ENCODE results near the gene PDE4B.

The PDE4B gene

DNA sequence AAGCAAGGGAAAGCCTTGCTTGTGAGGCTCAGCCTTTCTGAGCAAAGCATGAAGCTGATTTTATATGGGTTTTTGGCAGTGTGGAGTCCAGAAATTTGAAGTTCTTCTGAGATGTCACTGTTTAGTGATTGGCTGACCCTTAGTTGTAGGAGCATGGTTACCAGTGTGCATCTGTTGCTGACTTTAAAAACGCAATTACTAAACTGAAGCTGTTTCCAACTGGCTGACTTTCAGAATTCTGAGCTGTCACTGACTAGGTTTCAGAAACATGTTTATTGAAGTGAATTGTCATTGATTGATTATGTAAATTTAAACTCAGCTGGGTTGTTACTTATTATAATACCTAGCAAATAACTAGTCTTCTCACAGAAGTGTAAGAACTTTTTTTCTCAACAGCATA is 89.4 kb downstream of the PDE4B start:
- no peak for DNase-seq (ENCODE audit: low spot score)

GRCh38 chr1:65889441-65889840 is 96.7 kb downstream of the PDE4B start:
- no peak for DNase-seq (ENCODE audit: low spot score)

DNA sequence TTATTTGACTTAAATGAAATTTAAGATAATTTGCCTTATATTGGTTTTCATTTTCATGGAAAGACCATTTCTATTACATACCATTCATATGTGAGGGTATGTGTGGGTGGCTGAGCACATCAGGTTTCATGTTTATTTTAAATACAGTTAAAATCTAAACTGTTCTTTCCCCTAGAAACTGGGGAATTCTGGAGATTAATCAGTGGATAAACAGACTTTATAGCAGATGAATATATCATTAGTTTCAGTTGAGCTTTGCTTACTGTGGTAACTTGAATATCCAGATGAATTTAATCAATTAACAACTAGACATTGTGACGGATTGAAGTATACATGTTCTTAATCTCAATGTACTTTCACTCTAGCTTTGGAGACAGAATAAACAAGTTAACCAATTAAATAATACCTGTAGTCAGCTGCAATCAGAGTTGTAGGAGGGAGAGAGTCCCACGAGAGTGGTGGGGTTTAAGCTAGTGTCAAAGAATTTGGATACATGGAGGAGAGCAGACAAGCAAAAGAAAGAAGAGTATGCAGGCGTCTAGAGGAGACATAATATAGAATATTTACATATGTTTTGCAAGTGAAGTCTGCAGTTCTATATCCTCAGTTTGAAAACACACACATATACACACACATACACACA is 97.6 kb downstream of the PDE4B start:
- DNase-seq (ENCODE audit: low spot score), result no peak

DNA sequence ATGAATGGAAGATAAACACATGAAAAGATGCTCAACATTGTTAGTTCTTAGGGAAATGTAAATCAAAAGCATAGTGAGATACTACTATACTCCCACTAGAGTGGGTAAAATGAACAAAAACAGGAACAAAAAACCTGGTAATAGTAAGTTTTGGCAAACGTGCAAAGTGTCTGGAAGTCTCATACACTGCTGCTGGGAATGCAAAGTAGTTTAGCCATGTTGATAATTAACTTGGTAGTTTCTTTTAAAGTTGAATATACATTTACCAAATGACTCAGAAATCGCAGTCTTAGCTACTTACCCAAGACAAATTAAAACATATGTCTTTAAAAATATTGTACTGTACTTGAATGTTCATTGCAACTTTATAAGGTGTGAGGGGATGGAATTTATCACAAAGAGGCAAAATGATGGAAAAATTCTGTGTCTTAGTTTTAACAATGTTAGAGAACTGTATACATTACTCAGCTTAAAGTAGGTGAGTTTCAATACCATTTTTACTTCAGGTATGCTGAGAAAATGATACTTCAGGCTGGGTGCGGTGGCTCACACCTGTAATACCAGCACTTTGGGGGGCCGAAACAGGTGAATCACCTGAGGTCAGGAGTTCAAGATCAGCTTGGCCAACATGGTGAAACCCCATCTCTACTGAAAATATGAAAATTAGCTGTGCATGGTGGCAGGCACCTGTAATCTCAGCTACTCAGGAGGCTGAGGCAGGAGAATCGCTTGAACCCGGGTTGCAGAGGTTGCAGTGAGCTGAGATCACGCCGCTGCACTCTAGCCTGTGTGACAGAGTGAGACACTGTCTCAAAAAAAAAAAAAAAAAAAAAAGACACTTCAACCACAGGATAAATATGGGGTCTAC is 102.3 kb downstream of the PDE4B start:
- DNase-seq (ENCODE audit: low spot score), result peak; percentile 48

- no peak for DNase-seq (ENCODE audit: low spot score)
These were observed 104.0 kb downstream of the PDE4B start for GRCh38 chr1:65896721-65897120.

GRCh38 chr1:65897485-65897884 is 104.8 kb downstream of the PDE4B start:
- no peak for DNase-seq (ENCODE audit: low spot score)

DNA sequence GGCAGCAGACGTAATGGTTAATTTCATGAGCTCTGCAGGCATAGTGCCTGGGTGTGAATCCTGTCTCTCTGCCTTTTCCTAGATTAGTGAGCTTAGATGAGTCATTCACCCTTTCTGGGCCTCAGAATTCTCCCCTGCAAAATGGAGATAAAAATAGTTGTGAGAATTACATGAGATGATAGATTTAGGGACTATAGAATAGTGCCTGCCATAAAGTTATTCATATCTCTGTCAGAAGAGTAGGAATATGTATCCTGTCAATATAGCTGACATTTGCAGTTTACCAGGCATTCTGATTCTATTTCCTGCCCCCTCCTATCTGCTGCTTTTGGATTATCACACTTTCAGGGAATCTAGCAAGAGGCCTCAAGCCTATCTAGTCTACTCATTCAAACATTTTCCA is 112.0 kb downstream of the PDE4B start:
- DNase-seq (ENCODE audit: low spot score), result no peak

- DNase-seq (ENCODE audit: low spot score), result no peak
These were observed 117.7 kb downstream of the PDE4B start for GRCh38 chr1:65910432-65910831.

DNA sequence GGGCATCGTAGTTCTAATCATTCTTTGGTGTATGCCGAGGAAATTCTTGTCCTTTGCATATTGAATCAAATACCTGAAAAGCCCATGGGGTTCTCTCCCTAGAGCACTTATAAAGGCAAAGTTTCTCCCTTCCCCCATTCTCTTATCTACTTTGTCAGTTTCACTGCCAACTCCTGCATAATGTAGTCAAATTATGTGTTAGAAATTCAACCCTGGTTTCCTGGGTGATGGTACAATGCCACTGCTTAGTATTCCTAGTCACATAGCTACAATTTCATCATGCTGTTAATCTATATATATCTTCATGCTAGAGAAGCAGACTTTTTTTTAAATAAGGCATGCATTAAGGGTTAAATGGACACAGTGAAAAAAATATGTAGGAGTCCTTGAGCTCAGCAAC is 119.0 kb downstream of the PDE4B start:
- no peak for DNase-seq (ENCODE audit: low spot score)

DNA sequence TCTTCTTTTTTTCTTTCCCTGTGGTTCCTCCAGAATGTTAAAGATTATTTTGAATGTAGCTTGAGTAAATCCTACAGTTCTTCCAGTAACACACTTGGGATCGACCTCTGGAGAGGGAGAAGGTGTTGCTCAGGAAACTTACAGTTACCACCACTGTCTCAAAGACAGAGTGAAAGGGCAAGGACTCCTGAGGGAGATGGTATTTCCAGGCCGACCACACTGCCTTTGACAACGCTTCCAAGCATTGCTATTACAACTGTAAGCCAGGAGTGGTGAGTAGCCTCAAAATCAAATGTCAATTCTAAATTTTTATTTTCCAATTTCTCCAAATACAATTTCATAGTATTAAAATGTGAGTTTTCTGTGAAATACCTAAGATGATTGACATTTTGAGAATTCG is 125.9 kb downstream of the PDE4B start:
- DNase-seq (ENCODE audit: low spot score), result no peak

- no peak for DNase-seq (ENCODE audit: low spot score)
These were observed 128.8 kb downstream of the PDE4B start for GRCh38 chr1:65921446-65921845.

DNA sequence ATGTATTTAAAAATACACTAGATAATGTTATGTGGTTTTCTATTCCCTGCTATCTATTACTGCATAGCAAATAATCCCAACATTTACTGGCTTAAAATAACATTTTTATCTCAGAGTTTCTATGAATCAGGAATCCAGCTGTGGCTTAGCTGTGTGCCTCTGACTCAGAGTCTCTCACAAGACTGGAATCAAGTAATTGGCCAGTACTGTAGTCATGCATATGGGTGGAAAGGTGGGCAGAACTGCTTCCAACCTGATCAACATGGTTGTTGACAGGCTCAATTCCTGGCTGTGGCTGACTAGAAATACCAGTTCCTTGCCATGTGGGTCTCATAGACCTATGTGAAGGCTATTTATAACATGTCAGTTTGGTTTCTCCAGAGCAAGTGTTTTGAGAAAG is 131.8 kb downstream of the PDE4B start:
- peak; percentile 40 for DNase-seq (ENCODE audit: low spot score)

DNA sequence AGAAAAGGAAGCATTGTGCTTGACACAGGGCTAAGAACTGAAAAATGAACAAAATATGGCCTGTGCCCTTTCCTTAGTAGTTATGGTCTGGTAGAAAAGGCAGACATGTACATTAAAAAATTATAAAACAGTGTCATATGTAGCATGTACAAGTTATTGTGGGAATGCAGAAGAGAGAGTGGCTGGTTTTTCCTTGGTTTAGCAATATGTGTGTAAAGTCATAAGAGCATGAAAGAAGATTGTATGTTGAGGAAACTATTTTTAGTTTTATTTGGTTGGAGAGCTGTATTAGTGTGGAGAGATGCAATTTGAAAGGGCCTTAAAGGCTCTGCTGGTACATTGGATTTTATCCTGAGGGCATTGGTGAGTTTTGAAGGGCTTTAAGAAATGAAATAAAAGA is 145.8 kb downstream of the PDE4B start:
- DNase-seq (ENCODE audit: low spot score), result no peak

GRCh38 chr1:65939191-65939590 is 146.5 kb downstream of the PDE4B start:
- DNase-seq (ENCODE audit: low spot score), result no peak

GRCh38 chr1:65939636-65940035 is 146.9 kb downstream of the PDE4B start:
- no peak for DNase-seq (ENCODE audit: low spot score)

DNA sequence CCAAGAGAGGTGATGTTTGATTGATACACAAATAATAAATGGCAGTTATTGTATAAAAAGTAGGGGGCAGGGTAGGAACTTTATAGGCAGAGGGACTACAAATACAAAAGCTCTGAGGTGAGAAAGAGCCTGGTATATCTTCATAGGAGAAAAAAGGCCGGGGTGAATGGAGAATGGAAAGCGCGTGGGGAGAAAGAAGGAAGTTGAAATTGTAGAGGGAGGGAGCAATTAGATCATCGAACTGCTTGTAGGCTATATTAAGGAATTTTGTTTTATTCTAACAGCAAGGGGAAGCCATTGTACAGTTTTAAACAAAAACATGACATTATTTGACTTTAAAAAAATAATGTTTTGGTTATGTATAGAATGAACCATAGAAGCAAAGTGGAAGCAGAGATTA is 147.4 kb downstream of the PDE4B start:
- no peak for DNase-seq (ENCODE audit: low spot score)

GRCh38 chr1:65942476-65942875 is 149.8 kb downstream of the PDE4B start:
- DNase-seq (ENCODE audit: low spot score), result no peak

DNA sequence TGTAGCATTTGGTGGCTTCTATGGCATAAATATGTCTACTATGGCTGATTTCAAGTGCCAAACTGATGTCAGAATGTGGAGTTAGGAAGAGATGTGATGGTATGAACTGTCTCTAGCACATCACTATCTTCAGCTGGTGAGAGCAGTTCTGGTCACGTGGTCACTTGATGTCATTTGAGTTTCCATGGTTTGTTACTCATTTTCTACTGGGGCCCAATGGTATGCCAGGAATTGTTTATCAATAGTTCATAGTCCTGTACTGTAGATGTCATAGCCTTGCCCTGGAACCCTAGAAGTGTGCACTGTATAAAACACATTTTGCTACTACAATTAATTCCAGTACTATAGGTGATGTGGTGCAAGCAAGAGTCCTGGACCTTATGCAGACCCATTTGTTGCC is 153.7 kb downstream of the PDE4B start:
- no peak for DNase-seq (ENCODE audit: low spot score)

DNA sequence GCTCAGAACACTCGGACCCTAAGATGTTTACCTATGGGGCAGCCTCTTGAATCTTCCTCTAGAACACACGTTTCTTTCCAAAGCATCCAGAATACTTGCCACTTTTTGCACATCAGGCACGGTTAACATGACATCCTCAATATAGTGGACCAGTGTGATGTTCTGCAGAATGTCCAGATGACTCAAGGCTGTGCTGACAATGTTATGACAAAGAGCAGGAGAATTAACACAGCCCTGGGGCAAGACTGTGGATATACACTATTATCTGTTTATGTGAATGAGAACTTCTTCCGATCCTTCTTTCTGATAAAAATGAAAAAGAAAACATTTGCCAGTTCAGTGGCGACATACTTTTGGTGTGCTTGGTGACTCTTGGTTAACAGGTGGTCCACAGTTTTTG is 154.3 kb downstream of the PDE4B start:
- DNase-seq (ENCODE audit: low spot score), result no peak

DNA sequence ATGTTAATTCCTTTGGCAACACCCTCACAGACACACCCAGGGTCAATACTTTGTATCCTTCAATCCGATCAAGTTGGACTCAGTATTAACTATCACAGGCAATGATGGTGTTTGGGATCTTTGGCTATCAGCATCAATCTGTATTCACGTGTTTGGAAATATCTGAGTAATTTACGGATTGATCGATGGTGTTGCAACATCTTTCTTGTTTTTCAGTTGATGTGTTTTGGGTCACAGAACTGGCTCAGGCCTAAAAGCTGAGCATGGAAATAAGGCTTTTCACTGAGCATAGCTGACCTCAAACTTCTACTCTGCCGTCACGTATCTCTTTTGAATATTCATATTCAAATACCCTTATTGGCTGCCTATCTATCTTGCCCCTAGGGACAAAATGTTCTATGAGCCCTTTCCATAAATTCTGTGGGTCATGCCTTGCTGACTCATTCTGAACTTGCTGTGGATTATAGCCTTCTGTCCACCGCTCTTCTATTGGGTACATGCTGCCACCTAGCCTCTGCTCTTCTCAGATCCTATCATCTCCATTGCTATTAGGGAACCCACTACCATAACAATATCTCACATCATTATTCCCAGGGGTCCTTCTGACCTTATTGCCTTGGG is 156.0 kb downstream of the PDE4B start:
- DNase-seq (ENCODE audit: low spot score), result peak; percentile 31

DNA sequence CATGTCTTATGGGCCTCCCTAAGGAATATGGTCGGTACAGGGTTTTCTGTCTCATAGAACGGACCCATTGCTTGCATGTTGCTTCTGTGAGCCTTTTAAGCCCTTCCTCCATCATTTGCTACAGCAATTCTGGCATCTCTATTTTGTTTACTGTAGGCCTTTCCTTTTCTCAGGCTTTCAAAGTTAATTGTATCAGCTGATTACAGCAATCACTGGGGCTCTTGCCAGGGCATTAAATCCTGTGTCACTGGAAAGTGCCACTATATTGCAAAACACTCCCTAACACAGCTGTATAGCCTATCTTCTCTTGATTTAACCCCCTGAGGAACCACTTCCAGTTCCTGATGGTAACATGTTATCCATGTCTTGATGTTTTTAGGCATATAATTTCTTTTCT is 156.5 kb downstream of the PDE4B start:
- no peak for DNase-seq (ENCODE audit: low spot score)

- no peak for DNase-seq (ENCODE audit: low spot score)
These were observed 157.2 kb downstream of the PDE4B start for GRCh38 chr1:65949933-65950332.

GRCh38 chr1:65952696-65953095 is 160.0 kb downstream of the PDE4B start:
- no peak for DNase-seq (ENCODE audit: low spot score)

All from kidney tubule cell (primary cell).